ENCODE measurements around the gene GSE1.

Gene GSE1

GRCh38 chr16:85710732-85711131 is 97.6 kb downstream of the GSE1 start:
- no peak for DNase-seq

- no peak for DNase-seq
Measured at GRCh38 chr16:85711982-85712587, 99.0 kb downstream of the GSE1 start.

DNA sequence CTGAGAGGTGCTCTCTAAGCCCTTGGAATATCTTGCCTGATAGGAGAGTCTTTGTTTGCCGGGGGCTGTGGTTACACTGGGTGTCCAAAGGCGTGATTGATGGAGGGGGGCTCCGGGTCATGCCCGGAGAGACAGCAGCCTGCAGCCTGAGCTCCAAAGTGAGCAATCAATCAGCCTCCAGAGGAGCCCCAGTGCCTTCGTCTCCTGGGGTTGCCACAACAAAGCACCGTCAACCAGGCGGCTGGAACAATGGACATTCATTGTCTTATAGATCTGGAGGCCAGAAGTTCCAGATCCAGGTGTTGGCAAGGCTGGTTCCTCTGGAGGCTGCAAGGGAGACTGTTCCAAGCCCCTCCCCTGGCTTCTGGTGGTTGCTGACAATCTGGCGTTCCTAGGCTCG is 99.7 kb downstream of the GSE1 start:
- no peak for DNase-seq

- DNase-seq, result no peak
Measured at GRCh38 chr16:85715169-85716021, 102.3 kb downstream of the GSE1 start.

- DNase-seq, result no peak
Measured at GRCh38 chr16:85716022-85716679, 103.0 kb downstream of the GSE1 start.

DNA sequence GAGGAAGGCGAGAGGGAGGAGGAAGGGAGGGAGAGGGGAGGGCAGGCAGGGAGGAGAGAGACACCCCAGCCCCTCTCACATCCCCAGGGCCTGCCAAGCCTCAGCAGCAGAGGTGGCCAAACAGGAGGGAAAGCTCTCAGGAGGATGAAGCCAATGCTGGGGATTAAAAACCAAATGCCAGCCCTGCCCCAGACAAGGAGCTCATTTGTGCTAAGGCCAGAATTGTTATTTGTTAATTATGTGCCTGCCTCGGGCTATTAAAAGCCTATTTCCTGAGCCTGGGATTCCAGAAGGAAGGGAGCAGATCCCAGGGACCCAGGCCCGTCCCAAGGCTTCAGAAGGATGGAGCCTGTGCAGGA is 103.5 kb downstream of the GSE1 start:
- DNase-seq, result no peak

- DNase-seq, result peak; percentile 62
Measured at GRCh38 chr16:85717393-85718152, 104.5 kb downstream of the GSE1 start.

DNA sequence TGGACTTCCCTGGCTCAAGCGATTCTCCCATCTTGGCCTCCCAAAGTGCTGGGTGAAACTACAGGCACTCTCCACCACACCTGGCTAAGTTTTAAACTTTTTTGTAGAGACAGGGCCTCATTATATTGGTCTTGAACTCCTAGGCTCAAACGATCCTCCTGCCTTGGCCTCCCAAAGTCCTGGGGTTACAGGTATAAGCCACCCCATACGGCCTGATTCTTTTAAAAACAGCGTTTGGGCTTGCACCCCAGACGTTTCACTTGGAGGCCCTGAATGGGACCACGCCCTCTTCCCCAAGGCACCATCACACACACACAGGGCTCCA is 105.0 kb downstream of the GSE1 start:
- no peak for DNase-seq

- DNase-seq, result no peak
Measured at GRCh38 chr16:85718682-85719081, 105.6 kb downstream of the GSE1 start.

- no peak for DNase-seq
Measured at GRCh38 chr16:85719605-85720301, 106.6 kb downstream of the GSE1 start.

GRCh38 chr16:85720302-85720637 is 107.1 kb downstream of the GSE1 start:
- DNase-seq, result no peak

DNA sequence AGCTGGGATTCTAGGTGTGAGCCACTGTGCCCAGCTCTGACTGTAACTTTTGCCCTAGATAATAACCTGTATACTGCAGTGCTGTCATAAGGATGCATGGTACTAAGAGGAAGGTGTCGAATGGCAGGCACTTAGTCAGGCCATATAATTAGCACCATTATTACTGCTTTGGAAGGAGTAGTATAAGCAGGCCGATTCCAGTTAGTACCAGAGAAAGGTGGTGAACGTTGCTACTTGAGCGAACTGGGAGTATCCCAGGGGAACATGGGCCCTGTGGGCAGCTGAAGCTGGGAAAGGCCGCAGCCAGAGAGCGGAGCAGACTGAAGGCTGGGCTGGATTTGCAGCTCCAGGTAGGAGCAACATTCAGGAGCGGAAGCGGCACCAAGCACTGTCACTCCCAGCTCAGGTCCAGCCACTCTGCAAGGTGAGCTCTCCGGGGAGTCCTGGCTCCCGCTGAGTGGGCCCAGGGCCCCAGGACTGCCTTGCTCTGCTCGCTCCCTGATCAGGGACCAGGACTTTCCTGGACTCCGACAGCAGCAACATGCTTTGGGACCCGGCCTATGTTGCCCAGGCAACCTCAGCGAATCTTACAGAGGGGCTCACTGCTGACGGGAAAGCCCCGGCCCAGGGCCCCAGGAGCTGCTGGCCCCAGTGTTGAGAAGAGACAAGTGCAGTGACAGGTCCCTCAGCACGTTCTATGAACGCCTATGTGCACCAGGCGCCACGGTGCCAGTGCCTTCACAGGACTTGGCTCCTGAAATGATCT is 109.2 kb downstream of the GSE1 start:
- no peak for DNase-seq

DNA sequence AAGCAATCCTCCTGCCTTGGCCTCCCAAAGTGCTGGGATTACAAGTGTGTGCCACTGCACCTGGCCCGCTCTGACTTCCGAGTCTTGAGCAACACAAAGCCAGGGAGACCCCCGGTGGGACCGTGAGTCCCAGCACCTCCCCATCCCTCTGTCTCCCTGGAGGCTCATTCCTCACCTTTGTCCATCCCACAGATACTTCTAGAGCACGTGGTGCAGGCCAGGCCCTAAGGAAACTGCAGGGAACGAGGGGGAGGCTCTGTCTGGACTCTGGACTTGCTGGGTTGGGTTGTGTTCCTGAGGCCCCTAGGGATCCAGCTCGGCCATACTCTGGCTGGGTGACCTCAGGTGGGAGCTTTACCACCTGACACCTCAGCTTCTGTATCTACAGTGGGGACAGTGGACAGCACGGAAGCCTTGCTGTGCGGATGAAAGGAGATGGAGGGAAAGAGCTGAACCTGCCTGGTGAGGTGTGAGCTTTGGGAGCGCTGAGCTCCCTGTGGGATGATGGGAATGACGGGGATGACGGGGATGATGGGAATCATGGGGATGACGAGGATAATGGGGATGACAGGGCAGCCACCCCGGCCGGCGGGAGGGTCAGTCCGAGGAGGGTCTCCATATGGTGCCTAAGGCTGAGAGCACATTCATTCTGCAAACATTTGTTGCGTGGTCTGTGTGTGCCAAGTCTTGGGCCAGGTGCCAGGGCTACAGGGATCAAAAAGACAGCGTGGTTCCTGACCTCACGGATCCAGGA is 111.2 kb downstream of the GSE1 start:
- no peak for DNase-seq

DNA sequence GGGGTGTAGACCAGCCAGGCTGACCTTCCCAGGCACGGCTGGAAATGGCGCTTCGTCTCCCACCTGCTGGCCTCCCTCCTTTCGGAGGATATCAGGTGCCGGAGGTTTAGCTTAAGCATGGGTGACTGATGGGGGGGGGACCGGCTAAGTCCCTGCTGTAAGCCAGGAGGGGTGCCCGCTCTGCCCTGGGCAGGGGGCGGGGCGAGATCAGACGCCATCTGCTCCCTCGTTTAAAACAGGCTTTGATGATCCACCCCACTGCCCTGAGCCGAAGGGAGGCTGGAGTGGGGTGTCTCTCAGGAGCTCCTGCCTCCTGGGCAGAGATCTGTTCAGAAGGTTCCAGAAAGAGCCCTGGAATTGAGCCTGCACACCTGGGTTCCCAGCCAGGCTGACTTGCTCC is 111.8 kb downstream of the GSE1 start:
- DNase-seq, result no peak
